Measurements from ENCODE around the gene HK2. TPM values are rescaled to one million over a fixed set of nuclear protein-coding genes. Genes with fewer than 3 reads are reported as not detected.
A peak's percentile ranks its signal among the peaks of the same experiment; 100 is the strongest.
"Not testable (repeated sequence)": the region's sequence is repeated elsewhere in the genome, so short reads cannot be mapped to it uniquely, and the experiment has no call there.

HK2 gene
- total RNA-seq (2012; rRNA removed): 36.2 and 54.2 TPM in 2 replicates

GRCh38 chr2:74833418-74834233 lies at the start of gene HK2:
HK2 (plus strand) TSS chr2:74834127; CDS start chr2:74834581, 454 bp downstream.
- Histone ChIP-seq H3K4me2 (ENCODE audit: low read length) (peak within 1 kb of the TSS; percentile 95), H3K4me3 (ENCODE audit: low read length) (peak within 1 kb of the TSS; percentile 94), H3K9ac (ENCODE audit: low read depth, low read length) (peak within 1 kb of the TSS; percentile 79), H3K36me3 (ENCODE audit: insufficient read depth, low read length) (no peaks in the 10 kb centered on the region), H3K9me3 (replicated peaks; ENCODE audit: low read length) (no peaks in the 10 kb centered on the region), H3K27me3 (ENCODE audit: control insufficient read depth, insufficient read depth, low read length) (peaks cover 2% of the 10 kb centered on the region), H3K4me1 (ENCODE audit: control insufficient read depth, insufficient read depth, low read length) (peaks cover 13% of the 10 kb centered on the region)

DNA sequence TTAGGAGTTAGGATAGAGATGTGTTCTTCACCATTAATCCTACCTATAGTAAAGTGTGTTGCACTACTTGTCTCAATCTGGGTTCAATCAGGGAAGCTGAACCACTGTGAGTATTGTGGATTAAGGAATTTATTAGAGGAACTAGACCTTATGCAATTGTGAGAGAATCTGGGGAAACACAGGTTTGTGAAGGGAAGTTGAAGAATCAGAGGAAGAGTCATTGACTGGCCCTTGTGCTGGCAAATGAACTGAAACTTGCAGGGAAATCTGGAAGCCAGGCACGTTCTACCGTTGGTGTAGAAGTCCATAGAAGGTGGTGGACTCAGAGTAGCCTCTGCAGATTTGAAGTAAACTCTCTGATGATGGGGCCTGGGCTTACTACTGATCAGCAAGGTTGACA lies 44.7 kb upstream of the HK2 start:
- no peak overlapping the region for H3K9ac ChIP-seq (ENCODE audit: low read depth, low read length)
- H3K4me3 ChIP-seq (ENCODE audit: low read length): no peak overlapping the region
- no peaks in the 10 kb centered on the region for H3K4me1 ChIP-seq (ENCODE audit: control insufficient read depth, insufficient read depth, low read length)
- no peak overlapping the region for H3K4me2 ChIP-seq (ENCODE audit: low read length)
- H3K9me3 ChIP-seq (replicated peaks; ENCODE audit: low read length): peaks cover 6% of the 10 kb centered on the region
- peaks cover 10% of the 10 kb centered on the region for H3K27me3 ChIP-seq (ENCODE audit: control insufficient read depth, insufficient read depth, low read length)
- H3K36me3 ChIP-seq (ENCODE audit: insufficient read depth, low read length): no peaks in the 10 kb centered on the region

GRCh38 chr2:74792282-74792681 lies 41.6 kb upstream of the HK2 start:
- H3K27me3 ChIP-seq (ENCODE audit: control insufficient read depth, insufficient read depth, low read length): no peaks in the 10 kb centered on the region
- H3K4me2 ChIP-seq (ENCODE audit: low read length): no peak overlapping the region
- no peak overlapping the region for H3K4me3 ChIP-seq (ENCODE audit: low read length)
- H3K4me1 ChIP-seq (ENCODE audit: control insufficient read depth, insufficient read depth, low read length): no peaks in the 10 kb centered on the region
- H3K36me3 ChIP-seq (ENCODE audit: insufficient read depth, low read length): no peaks in the 10 kb centered on the region
- H3K9me3 ChIP-seq (replicated peaks; ENCODE audit: low read length): peaks cover 6% of the 10 kb centered on the region
- H3K9ac ChIP-seq (ENCODE audit: low read depth, low read length): no peak overlapping the region

DNA sequence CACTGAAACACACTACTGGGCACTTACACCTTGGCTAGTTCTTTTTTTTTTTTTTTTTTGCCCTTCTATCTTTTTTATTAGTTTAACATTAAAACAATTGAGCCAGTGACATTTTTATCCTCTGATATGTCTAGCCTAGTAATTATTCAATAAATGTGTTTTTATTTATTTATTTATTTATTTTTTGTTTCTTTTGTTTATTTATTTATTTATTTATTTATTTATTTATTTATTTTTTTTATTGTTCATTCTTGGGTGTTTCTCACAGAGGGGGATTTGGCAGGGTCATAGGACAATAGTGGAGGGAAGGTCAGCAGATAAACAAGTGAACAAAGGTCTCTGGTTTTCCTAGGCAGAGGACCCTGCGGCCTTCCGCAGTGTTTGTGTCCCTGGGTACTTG lies 39.0 kb upstream of the HK2 start:
- not testable (repeated sequence) for H3K27me3 ChIP-seq (ENCODE audit: control insufficient read depth, insufficient read depth, low read length); H3K36me3 ChIP-seq (ENCODE audit: insufficient read depth, low read length); H3K9ac ChIP-seq (ENCODE audit: low read depth, low read length); H3K9me3 ChIP-seq (replicated peaks; ENCODE audit: low read length); H3K4me1 ChIP-seq (ENCODE audit: control insufficient read depth, insufficient read depth, low read length); H3K4me2 ChIP-seq (ENCODE audit: low read length); H3K4me3 ChIP-seq (ENCODE audit: low read length)

DNA sequence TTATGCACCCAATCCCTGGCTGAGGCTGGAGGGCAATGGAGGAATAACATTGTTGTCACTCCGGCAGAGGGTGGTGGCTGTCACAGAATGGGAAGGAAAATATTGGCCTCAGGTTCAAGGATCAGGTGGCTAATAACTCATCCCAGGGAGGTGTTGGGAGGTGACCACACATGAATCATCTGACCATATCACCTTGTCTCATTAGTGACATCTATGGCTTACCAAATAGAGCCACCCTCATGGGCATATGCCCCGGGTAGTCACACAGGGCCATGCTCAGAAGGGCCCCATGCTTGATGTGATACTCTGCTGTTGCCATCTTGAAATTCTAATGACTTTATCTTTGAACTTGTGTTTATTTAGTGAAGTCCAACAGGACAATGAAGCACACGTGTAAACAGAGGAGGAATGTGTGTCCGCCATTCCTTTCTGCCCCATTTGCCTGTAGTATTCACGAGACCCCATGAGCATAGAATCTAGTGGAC lies 27.5 kb upstream of the HK2 start:
- Histone ChIP-seq H3K4me2 (ENCODE audit: low read length) (no peak overlapping the region), H3K4me3 (ENCODE audit: low read length) (no peak overlapping the region), H3K9ac (ENCODE audit: low read depth, low read length) (no peak overlapping the region), H3K36me3 (ENCODE audit: insufficient read depth, low read length) (no peaks in the 10 kb centered on the region), H3K9me3 (replicated peaks; ENCODE audit: low read length) (no peaks in the 10 kb centered on the region), H3K27me3 (ENCODE audit: control insufficient read depth, insufficient read depth, low read length) (peaks cover 38% of the 10 kb centered on the region), H3K4me1 (ENCODE audit: control insufficient read depth, insufficient read depth, low read length) (no peaks in the 10 kb centered on the region)

DNA sequence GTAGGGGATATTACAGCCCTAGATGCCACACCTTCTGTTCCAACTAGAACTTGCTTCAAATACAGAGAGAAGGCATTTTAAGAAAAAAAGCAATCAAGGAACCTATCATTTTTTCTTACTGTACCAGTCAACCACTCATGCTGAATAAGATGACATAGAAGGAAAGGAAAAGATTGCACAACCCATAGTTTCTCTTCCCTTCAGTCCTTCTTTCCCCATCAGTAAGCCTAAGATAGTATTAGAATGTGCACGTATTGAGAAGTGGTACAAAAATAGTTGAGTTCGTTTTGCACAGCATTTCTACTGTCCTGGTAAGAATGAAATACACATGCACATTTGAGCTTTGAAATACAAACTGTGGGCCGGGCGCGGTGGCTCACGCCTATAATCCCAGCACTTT lies 27.0 kb upstream of the HK2 start:
- no peak overlapping the region for H3K4me2 ChIP-seq (ENCODE audit: low read length)
- H3K4me3 ChIP-seq (ENCODE audit: low read length): no peak overlapping the region
- no peaks in the 10 kb centered on the region for H3K9me3 ChIP-seq (replicated peaks; ENCODE audit: low read length)
- no peak overlapping the region for H3K9ac ChIP-seq (ENCODE audit: low read depth, low read length)
- H3K27me3 ChIP-seq (ENCODE audit: control insufficient read depth, insufficient read depth, low read length): peaks cover 38% of the 10 kb centered on the region
- H3K4me1 ChIP-seq (ENCODE audit: control insufficient read depth, insufficient read depth, low read length): no peaks in the 10 kb centered on the region
- H3K36me3 ChIP-seq (ENCODE audit: insufficient read depth, low read length): no peaks in the 10 kb centered on the region

DNA sequence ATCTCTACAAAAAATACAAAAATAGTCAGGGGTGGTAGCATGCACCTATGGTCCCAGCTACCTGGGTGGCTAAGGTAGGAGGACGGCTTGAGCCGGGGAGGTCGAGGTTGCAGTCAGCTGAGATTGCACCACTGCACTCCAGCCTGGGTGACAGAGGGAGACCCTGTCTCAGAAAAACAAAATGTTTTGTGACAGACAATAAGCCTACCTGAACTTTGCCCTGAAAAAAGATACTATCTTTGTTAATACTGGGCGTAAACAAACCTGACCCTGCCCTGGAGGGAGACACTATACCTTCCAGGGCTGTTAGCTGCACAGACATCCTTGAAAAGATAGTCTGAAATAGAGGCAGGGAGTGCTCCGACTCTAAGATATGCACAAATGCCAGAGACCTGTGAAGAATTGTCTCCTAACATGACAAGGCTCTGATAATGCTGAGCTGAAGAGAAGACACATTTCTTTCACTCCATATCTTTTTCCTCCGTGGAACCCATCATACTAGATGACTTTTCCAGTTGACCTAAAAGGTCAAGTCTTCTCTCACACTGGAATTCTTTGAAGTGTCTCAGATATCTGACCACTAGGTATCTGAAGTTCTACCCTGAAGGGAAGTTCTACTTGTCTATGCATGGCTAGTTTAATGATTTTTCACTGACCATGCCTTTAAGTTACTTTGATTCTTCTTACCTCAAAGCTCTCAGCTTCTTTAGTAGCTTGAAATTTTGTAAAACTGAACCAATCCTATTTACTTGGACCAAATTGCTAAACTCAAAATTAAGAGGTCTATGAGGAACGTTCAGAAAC lies 20.9 kb upstream of the HK2 start:
- Histone ChIP-seq H3K4me2 (ENCODE audit: low read length) (no peak overlapping the region), H3K9ac (ENCODE audit: low read depth, low read length) (no peak overlapping the region), H3K4me1 (ENCODE audit: control insufficient read depth, insufficient read depth, low read length) (no peaks in the 10 kb centered on the region), H3K9me3 (replicated peaks; ENCODE audit: low read length) (no peaks in the 10 kb centered on the region), H3K27me3 (ENCODE audit: control insufficient read depth, insufficient read depth, low read length) (peaks cover 59% of the 10 kb centered on the region), H3K4me3 (ENCODE audit: low read length) (no peak overlapping the region), H3K36me3 (ENCODE audit: insufficient read depth, low read length) (no peaks in the 10 kb centered on the region)

DNA sequence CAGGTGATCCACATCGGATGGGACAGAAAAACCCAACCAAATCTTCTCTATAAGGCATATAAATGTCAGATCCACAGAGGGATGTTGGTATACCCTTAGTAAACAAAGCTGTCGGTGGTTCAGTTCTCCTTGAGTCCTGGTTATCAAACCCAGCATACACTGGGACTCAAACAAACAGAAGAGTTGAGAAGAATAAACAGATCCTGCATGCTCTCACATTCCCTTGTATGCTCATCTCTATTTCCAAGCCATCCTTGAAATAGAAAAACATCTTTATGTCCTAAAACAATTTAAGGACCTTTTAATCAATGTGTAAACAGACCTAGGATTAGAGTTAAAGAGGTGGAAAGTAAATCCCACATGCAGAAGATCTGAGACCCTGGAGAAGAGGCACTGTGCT lies 19.8 kb upstream of the HK2 start:
- no peaks in the 10 kb centered on the region for H3K4me1 ChIP-seq (ENCODE audit: control insufficient read depth, insufficient read depth, low read length)
- no peaks in the 10 kb centered on the region for H3K9me3 ChIP-seq (replicated peaks; ENCODE audit: low read length)
- no peak overlapping the region for H3K4me3 ChIP-seq (ENCODE audit: low read length)

GRCh38 chr2:74815941-74816340 lies 18.0 kb upstream of the HK2 start:
- Histone ChIP-seq H3K4me3 (ENCODE audit: low read length) (no peak overlapping the region), H3K27me3 (ENCODE audit: control insufficient read depth, insufficient read depth, low read length) (peaks cover 52% of the 10 kb centered on the region), H3K9me3 (replicated peaks; ENCODE audit: low read length) (no peaks in the 10 kb centered on the region), H3K4me2 (ENCODE audit: low read length) (no peak overlapping the region), H3K9ac (ENCODE audit: low read depth, low read length) (no peak overlapping the region), H3K4me1 (ENCODE audit: control insufficient read depth, insufficient read depth, low read length) (no peaks in the 10 kb centered on the region), H3K36me3 (ENCODE audit: insufficient read depth, low read length) (no peaks in the 10 kb centered on the region)

More for the DNA sequence above, 19.8 kb upstream of the HK2 start:
- Histone ChIP-seq H3K9ac (ENCODE audit: low read depth, low read length) (no peak overlapping the region), H3K27me3 (ENCODE audit: control insufficient read depth, insufficient read depth, low read length) (peaks cover 59% of the 10 kb centered on the region), H3K4me2 (ENCODE audit: low read length) (no peak overlapping the region), H3K36me3 (ENCODE audit: insufficient read depth, low read length) (no peaks in the 10 kb centered on the region)

DNA sequence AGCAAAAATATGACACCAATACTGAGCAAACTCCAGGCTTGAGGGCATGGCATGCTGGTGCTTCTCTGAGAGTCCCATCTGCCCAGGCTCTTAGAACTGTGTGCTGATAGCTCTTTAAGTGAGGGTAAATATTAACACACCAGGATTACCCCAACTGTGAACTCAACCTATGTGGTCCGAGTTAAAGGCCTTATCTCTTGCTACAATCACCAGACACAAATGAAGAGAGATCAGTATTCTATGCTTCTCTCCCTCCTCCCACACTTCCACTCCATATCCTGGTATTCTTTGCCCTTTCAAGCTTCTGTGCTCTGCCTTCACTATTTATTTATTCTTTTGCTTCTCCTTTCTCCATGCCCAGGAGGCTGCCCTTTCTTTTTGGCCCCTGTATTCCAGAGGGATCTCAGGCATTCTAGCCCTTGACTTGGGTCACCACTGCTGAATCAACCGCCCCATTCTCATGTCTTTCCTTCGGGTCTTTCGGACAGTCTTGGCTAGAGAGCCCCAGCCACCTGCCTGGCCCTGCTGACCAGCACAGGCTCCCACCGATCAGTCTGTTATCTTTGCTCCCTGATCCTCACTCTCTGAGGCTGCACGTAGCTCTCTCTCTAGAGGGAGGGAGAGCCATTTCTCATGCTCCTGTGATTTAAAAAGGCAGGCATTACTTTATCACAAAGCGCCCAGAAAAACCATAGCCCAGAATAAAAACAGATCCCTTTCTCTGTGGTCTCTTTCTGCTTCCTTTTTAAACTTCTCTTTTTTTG lies 17.2 kb upstream of the HK2 start:
- Histone ChIP-seq H3K36me3 (ENCODE audit: insufficient read depth, low read length) (no peaks in the 10 kb centered on the region), H3K4me3 (ENCODE audit: low read length) (no peak overlapping the region), H3K9me3 (replicated peaks; ENCODE audit: low read length) (no peaks in the 10 kb centered on the region), H3K9ac (ENCODE audit: low read depth, low read length) (no peak overlapping the region), H3K4me2 (ENCODE audit: low read length) (no peak overlapping the region), H3K4me1 (ENCODE audit: control insufficient read depth, insufficient read depth, low read length) (no peaks in the 10 kb centered on the region), H3K27me3 (ENCODE audit: control insufficient read depth, insufficient read depth, low read length) (peaks cover 53% of the 10 kb centered on the region)

- no peaks in the 10 kb centered on the region for H3K4me1 ChIP-seq (ENCODE audit: control insufficient read depth, insufficient read depth, low read length)
Observed at GRCh38 chr2:74817304-74817675, 16.6 kb upstream of the HK2 start.

More at GRCh38 chr2:74817304-74817675, 16.6 kb upstream of the HK2 start:
- Histone ChIP-seq H3K9me3 (replicated peaks; ENCODE audit: low read length) (no peaks in the 10 kb centered on the region), H3K4me3 (ENCODE audit: low read length) (no peak overlapping the region), H3K27me3 (ENCODE audit: control insufficient read depth, insufficient read depth, low read length) (peaks cover 53% of the 10 kb centered on the region), H3K36me3 (ENCODE audit: insufficient read depth, low read length) (no peaks in the 10 kb centered on the region), H3K4me2 (ENCODE audit: low read length) (no peak overlapping the region), H3K9ac (ENCODE audit: low read depth, low read length) (no peak overlapping the region)
